Vagina (tissue), 2 donors: ENCODE measurements around the gene MKNK2.

Experiments used
- POLR2A ChIP-seq, 2 donors: fragments of 450-650 bp; IDR thresholded peaks; one replicate each; pipeline ENCODE4 v1.6.1; 2017; ENCODE audit warnings: antibody characterized with exemption in 2 of 2, mild to moderate bottlenecking in 2 of 2, moderate library complexity in 2 of 2
- POLR2AphosphoS5 ChIP-seq, 2 donors: sonication (generic); formaldehyde crosslinking; IDR thresholded peaks; one replicate each; pipeline ENCODE4 v1.9.0; 2017; ENCODE audit warnings: antibody characterized with exemption in 2 of 2, mild to moderate bottlenecking in 2 of 2, low read depth in 1 of 2; ENCODE audit not compliant: insufficient read depth in 1 of 2

DNA sequence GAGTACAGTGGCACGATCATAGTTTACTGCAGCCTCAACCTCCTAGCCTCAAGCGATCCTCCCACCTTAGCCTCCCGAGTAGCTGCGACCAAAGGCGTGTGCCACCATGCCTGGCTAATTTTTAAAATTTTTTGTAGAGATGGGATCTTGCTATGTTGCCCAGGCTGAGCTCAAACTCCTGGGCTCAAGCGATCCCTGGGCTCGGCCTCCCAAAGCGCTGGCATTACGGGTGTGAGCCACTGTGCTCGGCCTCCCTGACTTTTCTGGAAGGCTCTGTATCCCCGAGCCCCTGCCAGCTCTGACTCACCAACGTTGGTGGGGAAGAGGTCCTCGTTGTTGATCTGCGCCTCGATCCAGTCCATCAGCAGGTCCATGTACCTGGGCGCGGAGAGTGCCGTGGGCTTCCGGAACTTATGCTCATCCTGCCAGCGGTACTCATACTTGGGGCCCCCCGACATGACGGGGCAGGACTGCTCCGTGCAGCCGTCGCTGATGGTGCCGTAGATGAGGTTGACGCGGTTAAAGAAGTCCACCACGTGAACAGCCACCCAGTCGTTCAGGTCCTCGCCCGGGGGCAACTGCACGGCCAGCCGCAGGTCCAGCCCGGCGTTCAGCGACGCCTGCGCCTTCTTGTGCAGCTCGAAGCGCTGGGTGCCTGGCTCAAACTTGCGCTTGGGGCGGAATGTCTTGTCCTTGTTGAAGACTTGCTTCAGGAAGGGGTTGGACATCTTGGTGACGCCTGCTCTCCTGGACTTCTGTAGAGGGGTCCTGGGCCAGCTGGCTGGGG, 27.0 kb upstream of the MKNK2 start:
- TF ChIP-seq POLR2A (IDR thresholded peaks at IDR 0.05), result no peak
- no peak for TF ChIP-seq POLR2AphosphoS5 (IDR thresholded peaks at IDR 0.05; ENCODE audit: insufficient read depth in 1 of 2, low read depth in 1 of 2)
